CD4-positive, alpha-beta T cell (primary cell): ENCODE results near the gene TNIK. TPM values are rescaled to one million over a fixed set of nuclear protein-coding genes. Genes with fewer than 3 reads are reported as not detected.

ENCODE experiments used
- ATAC-seq: fragments of 200-7000 bp; cut with Tn5 transposase; one replicate; pipeline ENCODE4 v1.10.0; 2022; ENCODE audit warnings: mild to moderate bottlenecking; ENCODE audit not compliant: poor library complexity
- CTCF ChIA-PET: fragments of 350-600 bp; sonication (Branson Sonifier 250); formaldehyde crosslinking; loops from one replicate; lab custom pipeline; 2021; ENCODE audit warnings: antibody characterized with exemption, inconsistent platforms; lab: Charles Lee
- POLR2A ChIA-PET: fragments of 350-600 bp; sonication (Branson Sonifier 250); formaldehyde crosslinking; loops from one replicate; lab custom pipeline; 2021; ENCODE audit warnings: antibody characterized with exemption, inconsistent platforms; lab: Charles Lee
- DNase-seq, 14 experiments: peaks; one replicate each; pipeline ENCODE4 v3.0.0-alpha.2; 2013 to 2020; ENCODE audit warnings: mixed read lengths in 2 of 14
- H3K27ac ChIP-seq, 2 donors: one replicate each; pipeline versions ENCODE4 v1.5.1 to v1.7.0; 2013; ENCODE audit warnings: low read length in 2 of 2, low read depth in 1 of 2, mild to moderate bottlenecking in 1 of 2
- H3K27me3 ChIP-seq, 2 experiments: 1 replicate in 1 of 2; 2 replicates in 1 of 2; pipeline versions ENCODE4 v1.6.1 to v1.7.0; 2013; ENCODE audit warnings: low read length in 2 of 2, control low read depth in 1 of 2, mild to moderate bottlenecking in 1 of 2, moderate library complexity in 1 of 2; ENCODE audit not compliant: insufficient read depth in 2 of 2, control insufficient read depth in 1 of 2
- H3K36me3 ChIP-seq: one replicate; pipeline ENCODE4 v1.6.1; 2013; ENCODE audit warnings: low read length, control low read depth; ENCODE audit not compliant: insufficient read depth
- H3K4me1 ChIP-seq: one replicate; pipeline ENCODE4 v1.6.1; 2013; ENCODE audit warnings: low read length, control low read depth; ENCODE audit not compliant: insufficient read depth
- H3K4me3 ChIP-seq: one replicate; pipeline ENCODE4 v1.5.1; 2013; ENCODE audit warnings: mild to moderate bottlenecking, low read length, moderate library complexity
- H3K9me3 ChIP-seq, 2 experiments: 1 replicate in 1 of 2; 2 replicates in 1 of 2; pipeline versions ENCODE4 v1.6.1 to v1.7.0; 2013; ENCODE audit warnings: low read length in 2 of 2, mild to moderate bottlenecking in 2 of 2, control low read depth in 1 of 2, moderate library complexity in 1 of 2; ENCODE audit not compliant: control insufficient read depth in 1 of 2, insufficient read depth in 1 of 2
- H3K27ac Mint-ChIP-seq: one replicate; pipeline ENCODE4 v1.8.0; 2020; ENCODE audit warnings: mixed read lengths
- H3K27me3 Mint-ChIP-seq: one replicate; pipeline ENCODE4 v1.8.0; 2021; ENCODE audit warnings: mixed read lengths
- H3K36me3 Mint-ChIP-seq: one replicate; pipeline ENCODE4 v1.8.0; 2021; ENCODE audit warnings: low read depth, mixed read lengths
- H3K4me1 Mint-ChIP-seq: one replicate; pipeline ENCODE4 v1.8.0; 2021; ENCODE audit warnings: low read depth, mixed read lengths
- H3K4me3 Mint-ChIP-seq: one replicate; pipeline ENCODE4 v1.8.0; 2020; ENCODE audit warnings: mild to moderate bottlenecking, mixed read lengths
- H3K9me3 Mint-ChIP-seq: one replicate; pipeline ENCODE4 v1.8.0; 2020; ENCODE audit warnings: mixed read lengths
- intact Hi-C, 2 experiments: fragments of 100-400 bp; cut with DNase I in 1 of 2; cut with micrococcal nuclease in 1 of 2; formaldehyde crosslinking; loops; one replicate each; pipeline versions ENCODE4 v1.15.1 to v1.9.0; 2023 to 2025; cut with DNase I, micrococcal nuclease
- total RNA-seq, 174 experiments: library from RNA in 2 of 174; stranded (reverse) in 2 of 174; gene quantifications; one replicate each; pipeline ENCODE4 v1.2.3 and lab custom pipeline; 2021 to 2026
- TF ChIP-seq, protein P1 (sequence below): fragments of 200-600 bp; IDR thresholded peaks from one replicate; pipeline ENCODE4 v1.8.0; 2022; ENCODE audit warnings: antibody characterized with exemption, mild to moderate bottlenecking

Gene TNIK
- total RNA-seq, 2 experiments from 2014 or later = 71.0 to 78.3 TPM

DNA sequence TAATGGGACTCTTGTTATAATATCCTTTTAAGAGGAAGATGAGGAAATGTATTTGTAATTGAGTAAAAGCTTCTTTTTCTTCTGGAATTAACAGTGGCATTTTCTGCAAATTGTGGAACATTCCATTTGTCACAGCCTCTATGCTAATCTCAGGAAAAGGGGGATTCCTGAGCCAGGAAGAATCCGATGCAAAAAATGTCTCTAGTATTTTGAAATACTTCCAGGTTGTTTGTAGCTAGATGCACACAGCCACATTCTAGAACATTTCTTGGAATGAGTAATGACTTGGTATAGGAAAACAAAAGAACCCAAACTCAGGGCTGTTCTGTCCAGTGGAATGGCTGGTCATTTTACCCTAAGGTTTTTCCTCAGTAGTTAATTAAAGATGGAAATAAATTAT lies 335.2 kb downstream of the TNIK start:
- ATAC-seq (no peak), DNase-seq (no peak)
- ChIA-PET POLR2A (no interaction called here), CTCF (interaction anchor here (1.0 kb wide), 1 partner anchor 19 kb away, joined by 3 read pairs; no protein-coding TSS in a partner anchor)
- H3K4me1 ChIP-seq = no peaks in the 10 kb centered on the region
- H3K36me3 ChIP-seq = peaks cover 94% of the 10 kb centered on the region
- intact Hi-C loops = no loop called here
- Mint-ChIP-seq H3K4me3 (no peak overlapping the region), H3K27me3 (no peaks in the 10 kb centered on the region), H3K4me1 (no peaks in the 10 kb centered on the region), H3K9me3 (no peaks in the 10 kb centered on the region), H3K27ac (no peak overlapping the region), H3K36me3 (peaks cover 96% of the 10 kb centered on the region)
- no peak overlapping the region for H3K27ac ChIP-seq
- H3K4me3 ChIP-seq = no peak overlapping the region
- H3K9me3 ChIP-seq = peaks cover 0 to 8% of the 10 kb centered on the region in 2 experiments
- TF ChIP-seq, protein P1, sequence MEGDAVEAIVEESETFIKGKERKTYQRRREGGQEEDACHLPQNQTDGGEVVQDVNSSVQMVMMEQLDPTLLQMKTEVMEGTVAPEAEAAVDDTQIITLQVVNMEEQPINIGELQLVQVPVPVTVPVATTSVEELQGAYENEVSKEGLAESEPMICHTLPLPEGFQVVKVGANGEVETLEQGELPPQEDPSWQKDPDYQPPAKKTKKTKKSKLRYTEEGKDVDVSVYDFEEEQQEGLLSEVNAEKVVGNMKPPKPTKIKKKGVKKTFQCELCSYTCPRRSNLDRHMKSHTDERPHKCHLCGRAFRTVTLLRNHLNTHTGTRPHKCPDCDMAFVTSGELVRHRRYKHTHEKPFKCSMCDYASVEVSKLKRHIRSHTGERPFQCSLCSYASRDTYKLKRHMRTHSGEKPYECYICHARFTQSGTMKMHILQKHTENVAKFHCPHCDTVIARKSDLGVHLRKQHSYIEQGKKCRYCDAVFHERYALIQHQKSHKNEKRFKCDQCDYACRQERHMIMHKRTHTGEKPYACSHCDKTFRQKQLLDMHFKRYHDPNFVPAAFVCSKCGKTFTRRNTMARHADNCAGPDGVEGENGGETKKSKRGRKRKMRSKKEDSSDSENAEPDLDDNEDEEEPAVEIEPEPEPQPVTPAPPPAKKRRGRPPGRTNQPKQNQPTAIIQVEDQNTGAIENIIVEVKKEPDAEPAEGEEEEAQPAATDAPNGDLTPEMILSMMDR = no peak
- no peaks in the 10 kb centered on the region for H3K27me3 ChIP-seq

DNA sequence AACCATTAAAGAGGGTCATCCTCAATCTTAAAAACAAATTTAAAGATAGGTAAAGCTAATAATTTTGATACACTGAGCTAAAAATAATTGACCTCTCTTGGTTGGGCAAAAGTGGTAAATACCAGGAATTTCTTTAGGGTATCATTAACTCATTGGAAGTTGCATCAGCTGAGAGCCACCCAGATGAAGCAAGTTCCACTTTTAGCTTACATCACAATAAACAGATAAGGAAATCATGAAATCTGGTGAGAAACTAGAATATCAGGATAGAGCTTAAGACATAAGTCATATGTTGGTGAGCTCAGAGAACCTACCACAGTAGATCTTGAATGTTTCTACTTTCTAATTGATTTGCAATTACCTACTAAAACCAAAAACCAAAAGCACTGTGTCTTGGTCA lies 336.3 kb downstream of the TNIK start:
- no peak for ATAC-seq
- H3K27me3 ChIP-seq = no peaks in the 10 kb centered on the region
- ChIA-PET POLR2A (interaction anchor here (0.7 kb wide), 1 partner anchor 10 kb away, joined by 3 read pairs; no protein-coding TSS in a partner anchor), CTCF (no interaction called here)
- H3K27ac ChIP-seq = no peak overlapping the region
- Mint-ChIP-seq H3K4me3 (no peak overlapping the region), H3K27ac (no peak overlapping the region), H3K9me3 (peaks cover 3% of the 10 kb centered on the region), H3K27me3 (no peaks in the 10 kb centered on the region), H3K4me1 (no peaks in the 10 kb centered on the region), H3K36me3 (peaks cover 96% of the 10 kb centered on the region)
- TF ChIP-seq, protein P1 = no peak
- intact Hi-C loops = no loop called here
- peaks cover 88% of the 10 kb centered on the region for H3K36me3 ChIP-seq
- no peaks in the 10 kb centered on the region for H3K4me1 ChIP-seq
- no peak overlapping the region for H3K4me3 ChIP-seq
- H3K9me3 ChIP-seq = peaks cover 0 to 9% of the 10 kb centered on the region in 2 experiments
- no peak for DNase-seq

DNA sequence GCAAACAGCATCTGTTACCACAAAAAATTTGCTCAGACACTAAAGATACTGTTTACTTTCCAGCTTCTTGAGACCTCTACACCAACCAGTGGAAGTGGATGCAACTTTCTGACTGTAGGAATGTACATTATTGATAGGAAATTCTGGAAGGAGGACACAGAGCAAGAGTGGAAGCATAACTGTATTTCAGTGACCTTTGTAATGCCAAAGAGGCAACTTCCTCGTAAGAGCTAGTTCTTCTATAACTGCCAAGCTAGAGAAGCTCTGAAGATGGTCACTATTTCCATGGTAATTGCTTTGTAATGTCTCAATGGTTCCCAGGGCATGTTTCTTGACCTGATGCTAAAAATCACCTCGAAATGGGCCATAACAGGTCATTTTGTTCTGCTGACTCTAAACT lies 337.3 kb downstream of the TNIK start:
- no peak overlapping the region for H3K27ac ChIP-seq
- Mint-ChIP-seq H3K27me3 (no peaks in the 10 kb centered on the region), H3K4me1 (no peaks in the 10 kb centered on the region), H3K27ac (no peak overlapping the region), H3K36me3 (peaks cover 94% of the 10 kb centered on the region), H3K4me3 (no peak overlapping the region), H3K9me3 (peaks cover 3% of the 10 kb centered on the region)
- POLR2A ChIA-PET = no interaction called here
- no peaks in the 10 kb centered on the region for H3K4me1 ChIP-seq
- H3K36me3 ChIP-seq = peaks cover 77% of the 10 kb centered on the region
- ATAC-seq = no peak
- CTCF ChIA-PET = no interaction called here
- H3K27me3 ChIP-seq = no peaks in the 10 kb centered on the region
- DNase-seq = no peak
- no peak overlapping the region for H3K4me3 ChIP-seq
- peaks cover 0 to 9% of the 10 kb centered on the region in 2 experiments for H3K9me3 ChIP-seq
- intact Hi-C loops = no loop called here
- TF ChIP-seq, protein P1 = no peak
